DND-41 (cell line): Measurements from ENCODE around the gene TEX11.
"Not testable (repeated sequence)": the region's sequence is repeated elsewhere in the genome, so short reads cannot be mapped to it uniquely, and the experiment has no call there.

ENCODE experiments used
- ATAC-seq: fragments of 200-7000 bp; cut with Tn5 transposase; 3 replicates; pipeline ENCODE4 v1.9.1; 2021; ENCODE audit warnings: low read depth; ENCODE audit not compliant: insufficient read depth
- DNase-seq: peaks from one replicate; pipeline ENCODE4 v3.0.0-alpha.2; 2020
- H2AFZ ChIP-seq: 2 replicates; pipeline ENCODE4 v1.6.0; 2012; ENCODE audit warnings: low read depth, low read length
- H3K27ac ChIP-seq: 2 replicates; pipeline ENCODE4 v1.5.1; 2012; ENCODE audit warnings: low read length, inconsistent platforms
- H3K27me3 ChIP-seq: fragments of 200-600 bp; sonication (generic); 2 replicates; pipeline ENCODE4 v1.6.0; 2012; ENCODE audit warnings: low read length, mild to moderate bottlenecking, inconsistent platforms; ENCODE audit not compliant: insufficient read depth, poor library complexity
- H3K36me3 ChIP-seq: 2 replicates; pipeline ENCODE4 v1.5.1; 2012; ENCODE audit warnings: low read length, inconsistent platforms; ENCODE audit not compliant: insufficient read depth
- H3K4me1 ChIP-seq: 2 replicates; pipeline ENCODE4 v1.5.1; 2012; ENCODE audit warnings: mild to moderate bottlenecking, low read length; ENCODE audit not compliant: insufficient read depth
- H3K4me2 ChIP-seq: 2 replicates; pipeline ENCODE4 v1.6.0; 2012; ENCODE audit warnings: mild to moderate bottlenecking, moderate library complexity, low read length, inconsistent platforms; ENCODE audit not compliant: insufficient read depth
- H3K4me3 ChIP-seq, 2 experiments: fragments of 200-600 bp in 1 of 2; shearing (Covaris generic) in 1 of 2; 2 replicates each; pipeline ENCODE4 v1.5.1; 2012 to 2016; ENCODE audit warnings: inconsistent platforms in 2 of 2, low read length in 2 of 2, mild to moderate bottlenecking in 2 of 2, low read depth in 1 of 2, moderate library complexity in 1 of 2
- H3K79me2 ChIP-seq: 2 replicates; pipeline ENCODE4 v1.6.0; 2012; ENCODE audit warnings: low read length, inconsistent platforms; ENCODE audit not compliant: insufficient read depth
- H3K9ac ChIP-seq: 2 replicates; pipeline ENCODE4 v1.6.0; 2012; ENCODE audit warnings: low read depth, mild to moderate bottlenecking, inconsistent platforms, low read length, moderate library complexity
- H3K9me3 ChIP-seq: 2 replicates; pipeline ENCODE4 v1.5.1; 2012; ENCODE audit warnings: low read length, moderate library complexity, mild to moderate bottlenecking, inconsistent platforms; ENCODE audit not compliant: insufficient read depth, severe bottlenecking
- H4K20me1 ChIP-seq: 2 replicates; pipeline ENCODE4 v1.6.0; 2012; ENCODE audit warnings: low read length; ENCODE audit not compliant: insufficient read depth
- EZH2 ChIP-seq: IDR thresholded peaks from 3 replicates; pipeline ENCODE4 v1.6.1; 2012; ENCODE audit warnings: borderline replicate concordance, low read depth, mild to moderate bottlenecking, moderate library complexity, low read length, inconsistent platforms; ENCODE audit not compliant: severe bottlenecking
- TF ChIP-seq, protein P1 (sequence below): IDR thresholded peaks from 2 replicates; pipeline ENCODE4 v1.5.1; 2012; ENCODE audit warnings: borderline replicate concordance, low read length, moderate library complexity, mild to moderate bottlenecking; ENCODE audit not compliant: poor library complexity, severe bottlenecking; ENCODE audit errors: extremely low read depth

TEX11 gene

GRCh38 chrX:70613295-70613694, 295.2 kb downstream of the TEX11 start:
- Histone ChIP-seq H3K9me3 (no peaks in the 10 kb centered on the region), H3K9ac (no peak overlapping the region), H3K4me2 (no peak overlapping the region), H3K36me3 (no peaks in the 10 kb centered on the region), H3K27ac (no peak overlapping the region), H3K4me1 (no peaks in the 10 kb centered on the region), H2AFZ (no peak overlapping the region), H4K20me1 (no peaks in the 10 kb centered on the region), H3K4me3 (no peak overlapping the region), H3K79me2 (no peaks in the 10 kb centered on the region), H3K27me3 (no peaks in the 10 kb centered on the region)
- ATAC-seq (no peak), DNase-seq (no peak)
- no peak for TF ChIP-seq EZH2
- TF ChIP-seq, protein P1, sequence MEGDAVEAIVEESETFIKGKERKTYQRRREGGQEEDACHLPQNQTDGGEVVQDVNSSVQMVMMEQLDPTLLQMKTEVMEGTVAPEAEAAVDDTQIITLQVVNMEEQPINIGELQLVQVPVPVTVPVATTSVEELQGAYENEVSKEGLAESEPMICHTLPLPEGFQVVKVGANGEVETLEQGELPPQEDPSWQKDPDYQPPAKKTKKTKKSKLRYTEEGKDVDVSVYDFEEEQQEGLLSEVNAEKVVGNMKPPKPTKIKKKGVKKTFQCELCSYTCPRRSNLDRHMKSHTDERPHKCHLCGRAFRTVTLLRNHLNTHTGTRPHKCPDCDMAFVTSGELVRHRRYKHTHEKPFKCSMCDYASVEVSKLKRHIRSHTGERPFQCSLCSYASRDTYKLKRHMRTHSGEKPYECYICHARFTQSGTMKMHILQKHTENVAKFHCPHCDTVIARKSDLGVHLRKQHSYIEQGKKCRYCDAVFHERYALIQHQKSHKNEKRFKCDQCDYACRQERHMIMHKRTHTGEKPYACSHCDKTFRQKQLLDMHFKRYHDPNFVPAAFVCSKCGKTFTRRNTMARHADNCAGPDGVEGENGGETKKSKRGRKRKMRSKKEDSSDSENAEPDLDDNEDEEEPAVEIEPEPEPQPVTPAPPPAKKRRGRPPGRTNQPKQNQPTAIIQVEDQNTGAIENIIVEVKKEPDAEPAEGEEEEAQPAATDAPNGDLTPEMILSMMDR, result no peak

GRCh38 chrX:70605352-70605751, 303.2 kb downstream of the TEX11 start:
- H3K27me3 ChIP-seq, result no peaks in the 10 kb centered on the region

DNA sequence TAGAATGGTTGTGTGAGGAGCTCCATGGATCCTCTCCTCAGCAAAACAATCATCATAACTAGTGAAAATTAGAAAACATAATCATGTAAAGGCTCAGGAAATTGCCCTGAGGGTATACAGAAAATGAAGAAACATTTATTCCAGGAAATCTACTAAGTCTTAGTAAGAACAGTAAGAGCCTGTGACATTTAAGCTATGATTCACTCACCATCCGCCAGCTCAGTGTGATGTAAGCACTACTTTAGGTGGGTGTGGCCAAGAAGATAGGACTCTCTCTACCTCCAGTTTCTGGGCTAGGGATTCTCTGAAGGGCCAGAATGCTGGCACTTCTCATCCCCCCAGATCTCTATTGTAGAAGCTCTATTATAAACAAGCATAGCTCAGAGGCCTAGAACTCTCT, 316.4 kb downstream of the TEX11 start:
- no peaks in the 10 kb centered on the region for H3K27me3 ChIP-seq
- H3K9me3 ChIP-seq, result no peaks in the 10 kb centered on the region
- no peak overlapping the region for H3K4me2 ChIP-seq
- no peak overlapping the region for H3K4me3 ChIP-seq
- no peak overlapping the region for H3K27ac ChIP-seq
- DNase-seq, result no peak
- H3K4me1 ChIP-seq, result no peaks in the 10 kb centered on the region
- no peak for TF ChIP-seq EZH2
- TF ChIP-seq, protein P1, result no peak
- H4K20me1 ChIP-seq, result no peaks in the 10 kb centered on the region
- no peak overlapping the region for H2AFZ ChIP-seq
- H3K79me2 ChIP-seq, result no peaks in the 10 kb centered on the region
- ATAC-seq, result no peak
- H3K9ac ChIP-seq, result no peak overlapping the region
- no peaks in the 10 kb centered on the region for H3K36me3 ChIP-seq

More at GRCh38 chrX:70605352-70605751, 303.2 kb downstream of the TEX11 start:
- H3K36me3 ChIP-seq, result no peaks in the 10 kb centered on the region
- no peak overlapping the region for H3K4me3 ChIP-seq
- H3K79me2 ChIP-seq, result no peaks in the 10 kb centered on the region
- H2AFZ ChIP-seq, result no peak overlapping the region
- H3K4me2 ChIP-seq, result no peak overlapping the region
- no peaks in the 10 kb centered on the region for H4K20me1 ChIP-seq
- no peak for ATAC-seq
- H3K9ac ChIP-seq, result no peak overlapping the region
- DNase-seq, result no peak
- no peaks in the 10 kb centered on the region for H3K4me1 ChIP-seq
- no peak for TF ChIP-seq EZH2
- TF ChIP-seq, protein P1, result no peak
- H3K9me3 ChIP-seq, result no peaks in the 10 kb centered on the region
- no peak overlapping the region for H3K27ac ChIP-seq

- H3K4me1 ChIP-seq, H3K4me3 ChIP-seq, H2AFZ ChIP-seq, H3K4me2 ChIP-seq, ATAC-seq, H3K9ac ChIP-seq, DNase-seq, H4K20me1 ChIP-seq, H3K9me3 ChIP-seq, H3K79me2 ChIP-seq, H3K27me3 ChIP-seq, H3K27ac ChIP-seq, H3K36me3 ChIP-seq: not testable (repeated sequence)
Measured at GRCh38 chrX:70587158-70587557, 321.4 kb downstream of the TEX11 start.
